SK-N-SH (cell line): ENCODE results near the gene RER1. TPM values are rescaled to one million over a fixed set of nuclear protein-coding genes. Genes with fewer than 3 reads are reported as not detected.

ENCODE experiments used
- CTCF ChIA-PET: fragments of 300-600, 350-600 bp; formaldehyde crosslinking; extraction: SDS; loops from one replicate; lab custom pipeline; 2021; lab: Yijun Ruan, JAX
- POLR2A ChIA-PET: fragments of 350-600 bp; sonication (Branson Sonifier 250); formaldehyde crosslinking; extraction: SDS; loops from one replicate; lab custom pipeline; 2020; ENCODE audit warnings: antibody characterized with exemption, inconsistent platforms; lab: Yijun Ruan, JAX
- DNase-seq: peaks from one replicate; pipeline ENCODE4 v3.0.0; 2012
- H2AFZ ChIP-seq: fragments of 200-600 bp; sonication (generic); 2 replicates; pipeline ENCODE4 v1.8.1; 2016; ENCODE audit warnings: antibody characterized with exemption, mild to moderate bottlenecking, low read depth
- H3F3A ChIP-seq: fragments of 200-600 bp; sonication (generic); replicated peaks from 2 replicates; pipeline ENCODE3; 2016; ENCODE audit warnings: antibody characterized with exemption, mild to moderate bottlenecking; ENCODE audit not compliant: insufficient read depth
- H3K27ac ChIP-seq, 2 experiments: fragments of 200-500 bp in 1 of 2; fragments of 200-600 bp in 1 of 2; sonication (Bioruptor generic) in 1 of 2; sonication (generic), shearing (Covaris generic) in 1 of 2; 2 replicates each; pipeline versions ENCODE4 v1.5.1 to v1.6.1; 2014 to 2016; ENCODE audit warnings: low read depth in 2 of 2, inconsistent platforms in 1 of 2, low read length in 1 of 2, mild to moderate bottlenecking in 1 of 2, mixed read lengths in 1 of 2
- H3K27me3 ChIP-seq: fragments of 200-600 bp; sonication (generic), shearing (Covaris generic); 2 replicates; pipeline ENCODE4 v1.6.1; 2016; ENCODE audit warnings: mixed run types; ENCODE audit not compliant: insufficient read depth
- H3K36me3 ChIP-seq, 2 experiments: fragments of 200-500 bp in 1 of 2; fragments of 200-600 bp in 1 of 2; sonication (Bioruptor generic) in 1 of 2; sonication (generic) in 1 of 2; replicated peaks in 1 of 2; 2 replicates each; pipeline versions ENCODE3 to v1.5.1; 2014 to 2016; ENCODE audit warnings: low read length in 1 of 2, mild to moderate bottlenecking in 1 of 2; ENCODE audit not compliant: insufficient read depth in 2 of 2, control insufficient read depth in 1 of 2
- H3K4me1 ChIP-seq, 2 experiments: fragments of 200-500 bp in 1 of 2; fragments of 200-600 bp in 1 of 2; sonication (Bioruptor generic) in 1 of 2; sonication (generic), shearing (Covaris generic) in 1 of 2; 2 replicates each; pipeline versions ENCODE4 v1.5.1 to v1.6.1; 2014 to 2016; ENCODE audit warnings: low read depth in 1 of 2, low read length in 1 of 2, mixed run types in 1 of 2; ENCODE audit not compliant: insufficient read depth in 2 of 2, control insufficient read depth in 1 of 2
- H3K4me2 ChIP-seq: fragments of 200-600 bp; sonication (generic), shearing (Covaris generic); 2 replicates; pipeline ENCODE4 v1.6.1; 2017; ENCODE audit warnings: mixed run types
- H3K4me3 ChIP-seq, 2 experiments: fragments of 200-500 bp in 1 of 2; fragments of 200-600 bp in 1 of 2; sonication (Bioruptor generic) in 1 of 2; sonication (generic), shearing (Covaris generic) in 1 of 2; 2 replicates each; pipeline versions ENCODE4 v1.5.1 to v1.8.1; 2014 to 2016; ENCODE audit warnings: low read depth in 2 of 2, inconsistent platforms in 1 of 2, low read length in 1 of 2, mild to moderate bottlenecking in 1 of 2, mixed read lengths in 1 of 2, moderate library complexity in 1 of 2
- H3K79me2 ChIP-seq: fragments of 200-600 bp; sonication (generic); 2 replicates; pipeline ENCODE4 v1.8.1; 2017; ENCODE audit warnings: mild to moderate bottlenecking; ENCODE audit not compliant: insufficient read depth
- H3K9ac ChIP-seq: fragments of 200-600 bp; sonication (generic); 2 replicates; pipeline ENCODE4 v1.6.1; 2017; ENCODE audit warnings: mixed run types
- H3K9me2 ChIP-seq: fragments of 200-600 bp; sonication (generic); 2 replicates; pipeline ENCODE4 v1.6.1; 2017; ENCODE audit warnings: mixed run types
- H3K9me3 ChIP-seq: fragments of 200-600 bp; sonication (generic); 2 replicates; pipeline ENCODE4 v1.6.1; 2017; ENCODE audit warnings: mixed run types, mild to moderate bottlenecking, moderate library complexity
- H4K20me1 ChIP-seq: fragments of 200-600 bp; sonication (generic); 2 replicates; pipeline ENCODE4 v1.6.1; 2017; ENCODE audit warnings: mild to moderate bottlenecking, mixed run types; ENCODE audit not compliant: insufficient read depth
- GABPA ChIP-seq: IDR thresholded peaks from 2 replicates; pipeline ENCODE4 v1.4.0; 2012; ENCODE audit warnings: low read depth, mild to moderate bottlenecking
- MXI1 ChIP-seq: IDR thresholded peaks from 2 replicates; pipeline ENCODE4 v1.6.1; 2012; ENCODE audit warnings: mild to moderate bottlenecking, low read depth, low read length, improper control_type of control experiment
- POLR2AphosphoS5 ChIP-seq: IDR thresholded peaks from 2 replicates; pipeline ENCODE4 v1.6.1; 2012; ENCODE audit warnings: low read depth, low read length
- RAD21 ChIP-seq: IDR thresholded peaks from 2 replicates; pipeline ENCODE4 v1.6.1; 2012; ENCODE audit warnings: mild to moderate bottlenecking, low read length
- RXRA ChIP-seq: IDR thresholded peaks from 2 replicates; pipeline ENCODE4 v1.4.0; 2012; ENCODE audit warnings: low read depth, mild to moderate bottlenecking, borderline replicate concordance
- WGBS: methylation state at CpG from one replicate; pipeline ENCODE4 v1.1.6; 2017; ENCODE audit warnings: low lambda C conversion rate; 5-methylcytosine and 5-hydroxymethylcytosine counted together
- polyA plus RNA-seq, 3 experiments: library from polyadenylated mRNA; depleted of rRNA; stranded (reverse); fragments of >200 nt; gene quantifications; 2 replicates each; pipeline ENCODE4 v1.2.3, GENCODE V29; 2012
- TF ChIP-seq, protein P1 (sequence below): IDR thresholded peaks from 2 replicates; pipeline ENCODE4 v1.4.0; 2012; ENCODE audit warnings: low read depth
- TF ChIP-seq, protein P2 (sequence below): fragments of 200-600 bp; sonication (generic); IDR thresholded peaks from 2 replicates; pipeline ENCODE4 v1.6.1; 2017; ENCODE audit warnings: antibody characterized with exemption, mild to moderate bottlenecking, moderate library complexity
- TF ChIP-seq, protein P3 (sequence below): IDR thresholded peaks from 2 replicates; pipeline ENCODE4 v1.4.0; 2012; ENCODE audit warnings: low read depth, borderline replicate concordance
- TF ChIP-seq, protein P4 (sequence below): fragments of 150-350 bp; IDR thresholded peaks from 2 replicates; pipeline ENCODE4 v1.6.1; 2016; ENCODE audit warnings: mild to moderate bottlenecking, low read depth, low read length
- TF ChIP-seq, protein P5 (sequence below): IDR thresholded peaks from 2 replicates; pipeline ENCODE4; 2012

Gene RER1
- polyA plus RNA-seq, 1 of the 3 experiments (the other 2 are of a cell fraction): 181 TPM

DNA sequence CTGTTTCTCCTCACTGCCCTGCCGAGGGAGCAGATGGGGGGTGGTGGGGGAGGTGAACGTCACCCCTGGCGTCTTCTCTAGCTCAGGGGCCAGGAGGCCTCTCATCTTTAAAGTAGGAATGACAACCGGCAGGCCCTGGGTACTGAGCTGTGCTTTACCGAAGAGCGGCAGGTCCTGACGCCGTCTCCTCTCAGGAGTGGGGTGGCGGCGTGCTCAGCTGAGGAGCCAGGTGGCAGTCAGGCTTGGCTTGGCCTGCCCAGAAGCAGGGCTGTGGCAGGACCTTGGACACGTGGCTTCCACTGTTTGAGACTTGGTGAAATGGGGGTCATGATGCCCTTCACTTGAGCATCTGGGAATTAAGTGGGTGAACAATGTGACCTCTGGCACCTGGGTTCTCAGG is 3.1 kb downstream of the RER1 start:
- WGBS: 86% methylated on average over 2 of the region's 11 CpGs
- Histone ChIP-seq H3K4me1 (peaks cover 0 to 24% of the 10 kb centered on the region in 2 experiments; a peak in 2 of 4 replicates), H3K9ac (no peak overlapping the region), H3K4me2 (no peak overlapping the region), H3K79me2 (peaks cover 88% of the 10 kb centered on the region), H3K4me3 (no peak overlapping the region), H4K20me1 (peaks cover 35% of the 10 kb centered on the region), H3K36me3 (peaks cover 26 to 64% of the 10 kb centered on the region in 2 experiments), H3F3A (peaks cover 9% of the 10 kb centered on the region), H3K27me3 (no peaks in the 10 kb centered on the region), H3K9me2 (no peaks in the 10 kb centered on the region), H3K9me3 (no peaks in the 10 kb centered on the region), H3K27ac (no peak overlapping the region; a peak in 1 of 4 replicates), H2AFZ (no peak overlapping the region)
- TF ChIP-seq, protein P1, sequence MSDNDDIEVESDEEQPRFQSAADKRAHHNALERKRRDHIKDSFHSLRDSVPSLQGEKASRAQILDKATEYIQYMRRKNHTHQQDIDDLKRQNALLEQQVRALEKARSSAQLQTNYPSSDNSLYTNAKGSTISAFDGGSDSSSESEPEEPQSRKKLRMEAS: no peak
- TF ChIP-seq MXI1 (no peak), GABPA (no peak), RAD21 (no peak), RXRA (no peak)
- TF ChIP-seq, protein P2, sequence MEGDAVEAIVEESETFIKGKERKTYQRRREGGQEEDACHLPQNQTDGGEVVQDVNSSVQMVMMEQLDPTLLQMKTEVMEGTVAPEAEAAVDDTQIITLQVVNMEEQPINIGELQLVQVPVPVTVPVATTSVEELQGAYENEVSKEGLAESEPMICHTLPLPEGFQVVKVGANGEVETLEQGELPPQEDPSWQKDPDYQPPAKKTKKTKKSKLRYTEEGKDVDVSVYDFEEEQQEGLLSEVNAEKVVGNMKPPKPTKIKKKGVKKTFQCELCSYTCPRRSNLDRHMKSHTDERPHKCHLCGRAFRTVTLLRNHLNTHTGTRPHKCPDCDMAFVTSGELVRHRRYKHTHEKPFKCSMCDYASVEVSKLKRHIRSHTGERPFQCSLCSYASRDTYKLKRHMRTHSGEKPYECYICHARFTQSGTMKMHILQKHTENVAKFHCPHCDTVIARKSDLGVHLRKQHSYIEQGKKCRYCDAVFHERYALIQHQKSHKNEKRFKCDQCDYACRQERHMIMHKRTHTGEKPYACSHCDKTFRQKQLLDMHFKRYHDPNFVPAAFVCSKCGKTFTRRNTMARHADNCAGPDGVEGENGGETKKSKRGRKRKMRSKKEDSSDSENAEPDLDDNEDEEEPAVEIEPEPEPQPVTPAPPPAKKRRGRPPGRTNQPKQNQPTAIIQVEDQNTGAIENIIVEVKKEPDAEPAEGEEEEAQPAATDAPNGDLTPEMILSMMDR: no peak
- TF ChIP-seq, protein P3, sequence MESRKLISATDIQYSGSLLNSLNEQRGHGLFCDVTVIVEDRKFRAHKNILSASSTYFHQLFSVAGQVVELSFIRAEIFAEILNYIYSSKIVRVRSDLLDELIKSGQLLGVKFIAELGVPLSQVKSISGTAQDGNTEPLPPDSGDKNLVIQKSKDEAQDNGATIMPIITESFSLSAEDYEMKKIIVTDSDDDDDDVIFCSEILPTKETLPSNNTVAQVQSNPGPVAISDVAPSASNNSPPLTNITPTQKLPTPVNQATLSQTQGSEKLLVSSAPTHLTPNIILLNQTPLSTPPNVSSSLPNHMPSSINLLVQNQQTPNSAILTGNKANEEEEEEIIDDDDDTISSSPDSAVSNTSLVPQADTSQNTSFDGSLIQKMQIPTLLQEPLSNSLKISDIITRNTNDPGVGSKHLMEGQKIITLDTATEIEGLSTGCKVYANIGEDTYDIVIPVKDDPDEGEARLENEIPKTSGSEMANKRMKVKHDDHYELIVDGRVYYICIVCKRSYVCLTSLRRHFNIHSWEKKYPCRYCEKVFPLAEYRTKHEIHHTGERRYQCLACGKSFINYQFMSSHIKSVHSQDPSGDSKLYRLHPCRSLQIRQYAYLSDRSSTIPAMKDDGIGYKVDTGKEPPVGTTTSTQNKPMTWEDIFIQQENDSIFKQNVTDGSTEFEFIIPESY: no peak
- TF ChIP-seq, protein P4, sequence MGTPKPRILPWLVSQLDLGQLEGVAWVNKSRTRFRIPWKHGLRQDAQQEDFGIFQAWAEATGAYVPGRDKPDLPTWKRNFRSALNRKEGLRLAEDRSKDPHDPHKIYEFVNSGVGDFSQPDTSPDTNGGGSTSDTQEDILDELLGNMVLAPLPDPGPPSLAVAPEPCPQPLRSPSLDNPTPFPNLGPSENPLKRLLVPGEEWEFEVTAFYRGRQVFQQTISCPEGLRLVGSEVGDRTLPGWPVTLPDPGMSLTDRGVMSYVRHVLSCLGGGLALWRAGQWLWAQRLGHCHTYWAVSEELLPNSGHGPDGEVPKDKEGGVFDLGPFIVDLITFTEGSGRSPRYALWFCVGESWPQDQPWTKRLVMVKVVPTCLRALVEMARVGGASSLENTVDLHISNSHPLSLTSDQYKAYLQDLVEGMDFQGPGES: no peak
- TF ChIP-seq, protein P5, sequence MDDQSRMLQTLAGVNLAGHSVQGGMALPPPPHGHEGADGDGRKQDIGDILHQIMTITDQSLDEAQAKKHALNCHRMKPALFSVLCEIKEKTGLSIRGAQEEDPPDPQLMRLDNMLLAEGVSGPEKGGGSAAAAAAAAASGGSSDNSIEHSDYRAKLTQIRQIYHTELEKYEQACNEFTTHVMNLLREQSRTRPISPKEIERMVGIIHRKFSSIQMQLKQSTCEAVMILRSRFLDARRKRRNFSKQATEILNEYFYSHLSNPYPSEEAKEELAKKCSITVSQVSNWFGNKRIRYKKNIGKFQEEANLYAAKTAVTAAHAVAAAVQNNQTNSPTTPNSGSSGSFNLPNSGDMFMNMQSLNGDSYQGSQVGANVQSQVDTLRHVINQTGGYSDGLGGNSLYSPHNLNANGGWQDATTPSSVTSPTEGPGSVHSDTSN: no peak
- no peak for DNase-seq
- POLR2A ChIA-PET: no interaction called here
- CTCF ChIA-PET: interaction anchor here (1.0 to 2.6 kb wide), 2 partner anchors 11 to 13 kb away, joined by 5 to 7 read pairs; no protein-coding TSS in a partner anchor

DNA sequence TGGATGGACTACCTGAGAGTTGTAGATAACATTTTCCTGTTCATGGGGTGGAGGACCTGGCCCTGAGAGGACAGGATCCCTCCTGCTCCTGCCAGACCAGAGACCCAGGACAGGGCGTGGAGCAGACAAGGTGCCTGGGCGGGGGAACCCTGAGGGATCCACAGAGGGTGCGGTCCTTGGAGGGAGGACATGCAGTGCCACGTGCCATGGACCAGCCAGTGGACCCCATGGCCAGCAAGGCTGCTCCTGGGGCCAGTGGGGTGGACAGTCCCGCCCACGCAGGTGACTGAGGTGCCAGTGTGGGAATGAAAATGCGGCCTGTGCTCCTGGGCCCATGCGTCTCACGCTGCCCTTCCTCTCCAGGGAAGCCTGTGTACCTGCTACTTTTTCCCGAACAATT is 3.6 kb downstream of the RER1 start:
- H2AFZ ChIP-seq: no peak overlapping the region
- no peaks in the 10 kb centered on the region for H3K9me3 ChIP-seq
- ChIA-PET POLR2A (no interaction called here), CTCF (interaction anchor here (1.0 kb wide), 1 partner anchor 13 kb away, joined by 5 read pairs; no protein-coding TSS in a partner anchor)
- H3K9me2 ChIP-seq: no peaks in the 10 kb centered on the region
- 88% methylated on average over 10 of the region's 10 CpGs for WGBS
- no peak for TF ChIP-seq POLR2AphosphoS5
- H3F3A ChIP-seq: peaks cover 9% of the 10 kb centered on the region
- peaks cover 26 to 68% of the 10 kb centered on the region in 2 experiments for H3K36me3 ChIP-seq
- H3K27ac ChIP-seq: no peak overlapping the region
- peaks cover 0 to 20% of the 10 kb centered on the region in 2 experiments; a peak in 2 of 4 replicates for H3K4me1 ChIP-seq
- no peak overlapping the region for H3K4me2 ChIP-seq
- DNase-seq: no peak
- H3K9ac ChIP-seq: no peak overlapping the region
- H4K20me1 ChIP-seq: peaks cover 35% of the 10 kb centered on the region
- peaks cover 85% of the 10 kb centered on the region for H3K79me2 ChIP-seq
- no peak overlapping the region for H3K4me3 ChIP-seq
- no peaks in the 10 kb centered on the region for H3K27me3 ChIP-seq
